ENCODE measurements around the gene LCE1C. TPM values are rescaled to one million over a fixed set of nuclear protein-coding genes. Genes with fewer than 3 reads are reported as not detected.

Gene LCE1C
- total and polyA plus RNA-seq, 8 donors, result 0.23 TPM; not detected in 7

DNA sequence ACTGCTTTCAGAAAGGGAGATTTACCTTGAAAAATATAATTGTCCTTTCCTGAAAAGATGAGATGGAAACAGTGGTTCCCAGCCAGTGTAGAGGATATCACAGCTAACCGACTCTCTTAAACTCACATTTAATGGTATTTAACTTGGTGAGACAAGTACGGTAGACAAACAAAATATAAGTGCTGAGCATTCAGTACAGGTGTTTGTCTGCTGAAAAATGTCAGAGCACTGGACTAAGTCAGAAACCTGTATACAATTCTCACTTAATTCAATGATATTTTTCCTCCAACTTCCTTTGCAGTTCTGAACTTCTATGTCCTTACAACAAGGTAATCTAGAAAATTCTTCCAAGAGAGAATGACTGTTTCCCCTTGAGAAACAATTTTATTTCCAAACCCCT, 5.2 kb upstream of the LCE1C start, which contains the start of gene LCE1B:
TSS of gene LCE1B (plus strand) at position 301 of the 400 bp plus-strand sequence. CDS start 476 bp downstream, outside the sequence.
- no peak for DNase-seq
- no peak within 1 kb of the TSS for H3K4me3 ChIP-seq
- H3K9me3 ChIP-seq, result peaks cover 0 to 5% (median 2%) of the 10 kb centered on the region in 4 donors
- peaks cover 0 to 6% (median 0%) of the 10 kb centered on the region in 3 donors for H3K27me3 ChIP-seq
- no peaks in the 10 kb centered on the region for H3K4me1 ChIP-seq
- H3K36me3 ChIP-seq, result no peaks in the 10 kb centered on the region
- 70 to 95% (median 87%) methylated on average over 2 of the region's 2 CpGs for WGBS, 5 donors
- no peak for TF ChIP-seq POLR2AphosphoS5 (IDR thresholded peaks at IDR 0.05)
- no peak for TF ChIP-seq EP300 (IDR thresholded peaks at IDR 0.05)
- TF ChIP-seq, protein P1, sequence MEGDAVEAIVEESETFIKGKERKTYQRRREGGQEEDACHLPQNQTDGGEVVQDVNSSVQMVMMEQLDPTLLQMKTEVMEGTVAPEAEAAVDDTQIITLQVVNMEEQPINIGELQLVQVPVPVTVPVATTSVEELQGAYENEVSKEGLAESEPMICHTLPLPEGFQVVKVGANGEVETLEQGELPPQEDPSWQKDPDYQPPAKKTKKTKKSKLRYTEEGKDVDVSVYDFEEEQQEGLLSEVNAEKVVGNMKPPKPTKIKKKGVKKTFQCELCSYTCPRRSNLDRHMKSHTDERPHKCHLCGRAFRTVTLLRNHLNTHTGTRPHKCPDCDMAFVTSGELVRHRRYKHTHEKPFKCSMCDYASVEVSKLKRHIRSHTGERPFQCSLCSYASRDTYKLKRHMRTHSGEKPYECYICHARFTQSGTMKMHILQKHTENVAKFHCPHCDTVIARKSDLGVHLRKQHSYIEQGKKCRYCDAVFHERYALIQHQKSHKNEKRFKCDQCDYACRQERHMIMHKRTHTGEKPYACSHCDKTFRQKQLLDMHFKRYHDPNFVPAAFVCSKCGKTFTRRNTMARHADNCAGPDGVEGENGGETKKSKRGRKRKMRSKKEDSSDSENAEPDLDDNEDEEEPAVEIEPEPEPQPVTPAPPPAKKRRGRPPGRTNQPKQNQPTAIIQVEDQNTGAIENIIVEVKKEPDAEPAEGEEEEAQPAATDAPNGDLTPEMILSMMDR (IDR thresholded peaks at IDR 0.05), result no peak
- no peak for TF ChIP-seq POLR2A (IDR thresholded peaks at IDR 0.05)
- intact Hi-C loops (cut with DNase I; ENCODE audit: low total_unique reads), result no loop called here
- no peak within 1 kb of the TSS for H3K27ac ChIP-seq

DNA sequence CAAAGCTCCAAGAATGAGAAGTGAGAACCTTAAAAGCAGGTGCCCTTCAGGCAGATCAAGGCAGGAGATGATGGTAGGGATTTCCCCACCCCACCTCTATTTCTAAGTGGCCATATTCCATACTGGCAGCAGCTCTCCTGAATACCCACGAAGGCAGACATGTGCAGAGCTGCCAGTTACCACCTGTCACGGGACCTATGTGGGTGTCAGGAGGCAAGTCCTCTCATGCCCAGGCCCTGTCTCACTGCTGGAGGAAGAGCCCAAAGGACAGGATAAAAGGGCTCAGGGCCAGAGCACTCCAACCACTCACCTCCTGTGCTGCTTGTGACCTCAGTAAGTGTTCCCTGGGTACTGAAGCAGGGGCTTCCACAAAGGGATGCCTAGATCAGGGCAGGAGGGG, 4.6 kb upstream of the LCE1C start:
- no peak for DNase-seq
- no peaks in the 10 kb centered on the region for H3K4me1 ChIP-seq
- TF ChIP-seq EP300 (IDR thresholded peaks at IDR 0.05), result no peak
- TF ChIP-seq POLR2AphosphoS5 (IDR thresholded peaks at IDR 0.05), result no peak
- TF ChIP-seq, protein P1 (IDR thresholded peaks at IDR 0.05), result no peak
- no peak for TF ChIP-seq POLR2A (IDR thresholded peaks at IDR 0.05)
- H3K27me3 ChIP-seq, result peaks cover 0 to 11% (median 0%) of the 10 kb centered on the region in 3 donors
- intact Hi-C loops (cut with DNase I; ENCODE audit: low total_unique reads), result no loop called here
- no peaks in the 10 kb centered on the region for H3K36me3 ChIP-seq
- H3K4me3 ChIP-seq, result no peak overlapping the region
- H3K27ac ChIP-seq, result no peak overlapping the region
- H3K9me3 ChIP-seq, result peaks cover 0 to 5% (median 2%) of the 10 kb centered on the region in 4 donors
- WGBS, 5 donors, result 72 to 85% (median 79%) methylated on average over 1 to 2 of the region's 2 CpGs

DNA sequence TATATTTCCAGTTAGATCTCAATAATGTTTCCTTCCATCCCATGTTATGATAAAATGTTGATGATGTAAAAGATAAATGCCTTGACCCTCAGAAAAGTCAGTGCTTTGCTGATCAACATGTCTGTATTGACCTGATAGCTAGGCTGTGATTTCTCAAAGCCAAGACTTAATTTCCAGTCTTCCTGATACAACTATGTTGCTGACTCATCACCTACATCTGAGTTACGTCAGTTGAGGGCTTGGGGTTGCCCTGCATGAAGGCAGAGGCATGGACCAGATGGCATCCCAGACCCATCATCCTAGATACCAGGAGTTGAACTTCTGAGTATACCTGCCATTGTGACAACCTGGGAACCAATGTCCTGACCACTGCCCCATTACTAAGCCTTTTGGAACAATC, 5.1 kb downstream of the LCE1C start:
- no peaks in the 10 kb centered on the region for H3K9me3 ChIP-seq
- WGBS, 5 donors, result 52 to 67% (median 67%) methylated on average over 1 of the region's 1 CpG
- H3K27me3 ChIP-seq, result peaks cover 0 to 2% (median 0%) of the 10 kb centered on the region in 3 donors
- H3K27ac ChIP-seq, result no peak overlapping the region
- no peak overlapping the region for H3K4me3 ChIP-seq
- H3K4me1 ChIP-seq, result no peaks in the 10 kb centered on the region
- H3K36me3 ChIP-seq, result no peaks in the 10 kb centered on the region
- TF ChIP-seq POLR2A (IDR thresholded peaks at IDR 0.05) (no peak), POLR2AphosphoS5 (IDR thresholded peaks at IDR 0.05) (no peak), EP300 (IDR thresholded peaks at IDR 0.05) (no peak)
- TF ChIP-seq, protein P1 (IDR thresholded peaks at IDR 0.05), result no peak
- no peak for DNase-seq
- intact Hi-C loops (cut with DNase I; ENCODE audit: low total_unique reads), result no loop called here

DNA sequence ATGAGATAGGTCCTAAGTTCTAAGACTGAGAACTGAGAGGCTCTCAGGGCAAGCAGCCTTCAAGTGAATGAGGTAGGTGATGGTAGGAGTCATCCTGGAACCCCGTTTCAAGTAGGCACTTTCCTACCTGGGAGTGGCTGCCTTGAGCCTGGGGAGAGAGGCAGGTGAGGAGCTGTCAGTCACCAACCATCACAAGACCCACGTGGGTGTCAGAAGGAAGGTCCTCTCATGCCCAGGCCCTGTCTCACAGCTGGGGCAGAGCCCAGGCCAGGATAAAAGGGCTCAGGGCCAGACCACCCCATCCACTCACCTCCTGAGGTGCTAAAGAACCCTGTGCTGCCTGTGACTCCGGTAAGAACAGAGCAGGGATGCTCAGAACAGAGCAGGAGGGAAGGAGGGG, 10.0 kb downstream of the LCE1C start, which contains the start of gene LCE1D:
TSS of gene LCE1D (plus strand) at position 301 of the 400 bp plus-strand sequence. CDS start 1,074 bp downstream, outside the sequence.
- 31 to 51% (median 37%) methylated on average over 2 to 3 of the region's 3 CpGs for WGBS, 5 donors

More for the DNA sequence above, 10.0 kb downstream of the LCE1C start, which contains the start of gene LCE1D:
- no peaks in the 10 kb centered on the region for H3K27me3 ChIP-seq
- no peak within 1 kb of the TSS for H3K4me3 ChIP-seq
- no peak within 1 kb of the TSS for H3K27ac ChIP-seq
- intact Hi-C loops (cut with DNase I; ENCODE audit: low total_unique reads), result no loop called here
- no peaks in the 10 kb centered on the region for H3K36me3 ChIP-seq
- DNase-seq, result no peak
- TF ChIP-seq EP300 (IDR thresholded peaks at IDR 0.05) (no peak), POLR2AphosphoS5 (IDR thresholded peaks at IDR 0.05) (no peak), POLR2A (IDR thresholded peaks at IDR 0.05) (no peak)
- TF ChIP-seq, protein P1 (IDR thresholded peaks at IDR 0.05), result no peak
- no peaks in the 10 kb centered on the region for H3K9me3 ChIP-seq
- no peaks in the 10 kb centered on the region for H3K4me1 ChIP-seq

All from stomach (tissue), 9 donors.